Ascending aorta (tissue), 2 donors: ENCODE data around the gene ANK3. TPM values are rescaled to one million over a fixed set of nuclear protein-coding genes. Genes with fewer than 3 reads are reported as not detected.

Experiments used
- DNase-seq, 2 donors: peaks; one replicate each; pipeline ENCODE4 v3.0.0-alpha.2; 2019; ENCODE audit warnings: low spot score in 2 of 2
- H3K27ac ChIP-seq, 2 donors: fragments of 200-600 bp; sonication (generic); one replicate each; pipeline ENCODE4 v1.5.1; 2016 to 2017; ENCODE audit warnings: mild to moderate bottlenecking in 1 of 2
- H3K27me3 ChIP-seq: fragments of 200-600 bp; sonication (generic); one replicate; pipeline ENCODE4 v1.5.1; 2017
- H3K36me3 ChIP-seq, 2 donors: fragments of 200-600 bp; sonication (generic); one replicate each; pipeline ENCODE4 v1.5.1; 2016
- H3K4me1 ChIP-seq, 2 donors: fragments of 200-600 bp; sonication (generic); one replicate each; pipeline ENCODE4 v1.5.1; 2016 to 2017; ENCODE audit warnings: mild to moderate bottlenecking in 1 of 2
- H3K4me3 ChIP-seq, 2 donors: fragments of 200-600 bp; sonication (generic); one replicate each; pipeline ENCODE4 v1.5.1; 2016 to 2017; ENCODE audit warnings: mild to moderate bottlenecking in 1 of 2
- H3K9me3 ChIP-seq, 2 donors: fragments of 200-600 bp; sonication (generic); one replicate each; pipeline ENCODE4 v1.5.1; 2016
- intact Hi-C: fragments of 100-400 bp; cut with DNase I; formaldehyde crosslinking; loops from one replicate; pipeline ENCODE4 v1.15.1; 2023
- total RNA-seq: library from RNA; depleted of rRNA; stranded (reverse); fragments of >200 nt; gene quantifications from one replicate; pipeline ENCODE4 v1.1.0, GENCODE V29; 2016
- TF ChIP-seq, protein P1 (sequence below), 3 experiments: fragments of 200-600 bp in 2 of 3; fragments of 450-650 bp in 1 of 3; sonication (generic) in 2 of 3; IDR thresholded peaks; one replicate each; pipeline ENCODE4 v1.5.1; 2016 to 2019; ENCODE audit warnings: antibody characterized with exemption in 3 of 3, mild to moderate bottlenecking in 1 of 3, moderate library complexity in 1 of 3

The ANK3 gene
- total RNA-seq, 1 donor from 2014 or later, result 28.3 TPM

DNA sequence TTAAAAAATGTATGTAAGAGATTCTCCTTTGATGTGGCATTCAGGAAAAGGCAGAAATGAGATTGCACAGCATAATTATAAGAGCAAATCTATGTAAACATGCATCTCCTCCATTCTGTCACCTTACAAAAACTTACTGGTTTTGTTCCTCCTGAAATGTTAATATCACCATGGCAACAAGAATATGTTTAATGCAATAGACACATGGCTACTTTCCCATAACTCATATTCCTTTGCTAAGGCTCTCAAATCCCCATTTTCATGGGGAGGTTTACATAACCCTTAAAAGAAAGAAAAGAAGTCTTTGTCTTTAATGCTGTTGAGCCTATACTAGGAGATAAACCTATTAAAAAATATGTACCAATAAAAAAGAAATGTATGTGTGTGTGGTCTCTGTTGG, 136.2 kb downstream of the ANK3 start:
- no peaks in the 10 kb centered on the region for H3K4me1 ChIP-seq
- no peaks in the 10 kb centered on the region for H3K36me3 ChIP-seq
- H3K27ac ChIP-seq, result no peak overlapping the region
- H3K9me3 ChIP-seq, result no peaks in the 10 kb centered on the region
- no peaks in the 10 kb centered on the region for H3K27me3 ChIP-seq
- no peak overlapping the region for H3K4me3 ChIP-seq
- no peak for DNase-seq
- intact Hi-C loops, result no loop called here
- TF ChIP-seq, protein P1, sequence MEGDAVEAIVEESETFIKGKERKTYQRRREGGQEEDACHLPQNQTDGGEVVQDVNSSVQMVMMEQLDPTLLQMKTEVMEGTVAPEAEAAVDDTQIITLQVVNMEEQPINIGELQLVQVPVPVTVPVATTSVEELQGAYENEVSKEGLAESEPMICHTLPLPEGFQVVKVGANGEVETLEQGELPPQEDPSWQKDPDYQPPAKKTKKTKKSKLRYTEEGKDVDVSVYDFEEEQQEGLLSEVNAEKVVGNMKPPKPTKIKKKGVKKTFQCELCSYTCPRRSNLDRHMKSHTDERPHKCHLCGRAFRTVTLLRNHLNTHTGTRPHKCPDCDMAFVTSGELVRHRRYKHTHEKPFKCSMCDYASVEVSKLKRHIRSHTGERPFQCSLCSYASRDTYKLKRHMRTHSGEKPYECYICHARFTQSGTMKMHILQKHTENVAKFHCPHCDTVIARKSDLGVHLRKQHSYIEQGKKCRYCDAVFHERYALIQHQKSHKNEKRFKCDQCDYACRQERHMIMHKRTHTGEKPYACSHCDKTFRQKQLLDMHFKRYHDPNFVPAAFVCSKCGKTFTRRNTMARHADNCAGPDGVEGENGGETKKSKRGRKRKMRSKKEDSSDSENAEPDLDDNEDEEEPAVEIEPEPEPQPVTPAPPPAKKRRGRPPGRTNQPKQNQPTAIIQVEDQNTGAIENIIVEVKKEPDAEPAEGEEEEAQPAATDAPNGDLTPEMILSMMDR (IDR thresholded peaks at IDR 0.05), result no peak

DNA sequence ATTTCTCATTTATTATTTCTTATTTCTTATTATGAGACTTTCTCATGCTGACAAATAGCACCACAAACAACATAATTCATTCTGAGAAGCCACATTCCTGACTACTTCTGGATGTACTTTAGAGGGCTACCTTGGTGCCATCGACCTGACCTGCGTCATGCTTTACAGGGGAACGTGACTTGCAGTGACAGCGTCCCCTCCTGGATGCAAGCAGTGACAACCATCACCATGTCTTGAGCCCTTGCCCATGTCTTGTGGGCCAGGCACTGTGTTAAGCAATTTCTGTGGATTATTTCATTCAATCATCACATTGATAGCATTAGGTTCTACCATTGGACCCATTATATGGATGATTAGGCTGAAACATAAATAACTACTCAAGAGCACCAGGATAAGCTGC, 137.0 kb downstream of the ANK3 start:
- Histone ChIP-seq H3K36me3 (no peaks in the 10 kb centered on the region), H3K9me3 (no peaks in the 10 kb centered on the region), H3K4me1 (no peaks in the 10 kb centered on the region), H3K27ac (no peak overlapping the region), H3K27me3 (no peaks in the 10 kb centered on the region), H3K4me3 (no peak overlapping the region)
- TF ChIP-seq, protein P1 (IDR thresholded peaks at IDR 0.05), result no peak
- no peak for DNase-seq
- intact Hi-C loops, result no loop called here

DNA sequence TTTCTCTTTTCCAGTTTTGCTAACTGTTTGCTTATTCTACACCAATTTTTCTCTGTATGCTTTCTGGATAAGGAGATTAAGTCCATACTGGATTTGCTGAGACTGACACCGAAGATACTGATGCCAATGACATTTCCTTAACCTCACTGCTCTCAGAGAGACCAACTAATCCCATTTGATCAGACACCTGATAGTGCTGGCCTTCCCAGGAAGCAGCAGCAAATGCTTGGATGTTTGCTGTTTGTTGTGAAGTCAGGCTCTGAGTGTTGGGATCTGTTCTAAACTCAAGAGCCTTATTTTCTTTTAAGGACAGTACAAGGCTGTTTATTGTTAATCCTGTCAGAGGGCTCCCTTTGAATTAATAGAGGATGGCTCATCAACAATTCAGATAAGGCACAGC, 143.3 kb downstream of the ANK3 start:
- intact Hi-C loops, result no loop called here
- TF ChIP-seq, protein P1 (IDR thresholded peaks at IDR 0.05), result no peak
- Histone ChIP-seq H3K27ac (no peak overlapping the region), H3K4me1 (no peaks in the 10 kb centered on the region), H3K4me3 (no peak overlapping the region), H3K9me3 (no peaks in the 10 kb centered on the region), H3K27me3 (no peaks in the 10 kb centered on the region), H3K36me3 (no peaks in the 10 kb centered on the region)
- no peak for DNase-seq

DNA sequence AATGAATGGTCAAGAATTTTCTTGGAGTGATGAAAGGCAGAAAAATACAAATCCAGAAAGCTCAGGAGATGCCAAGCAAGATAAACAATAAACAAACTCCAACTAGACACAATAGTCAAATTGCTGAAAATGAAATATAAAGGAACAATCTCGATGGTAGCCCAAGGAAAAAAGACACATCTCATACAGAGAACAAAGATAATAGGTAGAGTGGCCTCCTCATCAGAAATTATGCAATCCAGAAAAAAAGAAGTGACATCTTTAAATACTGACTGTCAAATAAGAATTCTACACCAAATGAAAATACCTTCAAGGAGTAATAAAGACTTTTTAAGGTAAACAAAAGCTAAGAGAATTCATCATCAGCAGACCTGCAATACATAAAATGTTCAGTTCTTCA, 150.4 kb downstream of the ANK3 start:
- intact Hi-C loops, result no loop called here
- no peak overlapping the region for H3K27ac ChIP-seq
- H3K36me3 ChIP-seq, result no peaks in the 10 kb centered on the region
- H3K4me3 ChIP-seq, result no peak overlapping the region
- DNase-seq, result no peak
- H3K9me3 ChIP-seq, result no peaks in the 10 kb centered on the region
- TF ChIP-seq, protein P1 (IDR thresholded peaks at IDR 0.05), result no peak
- peaks cover 0 to 3% of the 10 kb centered on the region in 2 donors for H3K4me1 ChIP-seq
- H3K27me3 ChIP-seq, result no peaks in the 10 kb centered on the region

DNA sequence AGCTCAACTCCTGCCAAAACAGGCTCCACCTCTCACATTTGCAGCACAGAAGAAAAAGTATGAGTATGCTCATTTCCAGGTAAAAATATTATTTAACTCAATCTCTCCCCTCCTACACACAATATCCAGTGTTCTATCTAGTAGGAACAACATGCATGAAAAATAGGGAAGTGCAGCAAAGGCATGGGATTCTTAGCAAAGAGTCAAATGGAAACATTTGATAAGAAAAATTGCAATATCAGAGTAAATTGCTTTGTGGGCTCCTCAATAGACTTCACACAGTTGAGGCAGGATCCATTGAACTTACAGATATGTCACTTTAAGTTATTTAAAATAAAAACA, 150.9 kb downstream of the ANK3 start:
- H3K4me3 ChIP-seq, result no peak overlapping the region
- H3K4me1 ChIP-seq, result peaks cover 0 to 3% of the 10 kb centered on the region in 2 donors
- no peaks in the 10 kb centered on the region for H3K27me3 ChIP-seq
- H3K36me3 ChIP-seq, result no peaks in the 10 kb centered on the region
- no peaks in the 10 kb centered on the region for H3K9me3 ChIP-seq
- intact Hi-C loops, result no loop called here
- no peak overlapping the region for H3K27ac ChIP-seq
- no peak for DNase-seq
- TF ChIP-seq, protein P1 (IDR thresholded peaks at IDR 0.05), result no peak
